A673 (cell line): ENCODE measurements around the gene CAPG.

ENCODE experiments used
- CTCF ChIP-seq: fragments of 300-800, 200-600 bp; sonication (generic); conservative IDR thresholded peaks from 2 replicates; pipeline ENCODE4 v1.5.1; 2017; ENCODE audit warnings: low read depth, mild to moderate bottlenecking, antibody characterized with exemption, low read length, moderate library complexity, mixed read lengths
- EZH2 ChIP-seq: fragments of 200-600 bp; sonication (generic); IDR thresholded peaks from 2 replicates; pipeline ENCODE4 v1.6.1; 2017; ENCODE audit warnings: borderline replicate concordance, low read depth, mild to moderate bottlenecking, mixed read lengths, antibody characterized with exemption, low read length; ENCODE audit not compliant: poor library complexity, severe bottlenecking

- TF ChIP-seq CTCF (no peak), EZH2 (no peak)
Measured at GRCh38 chr2:85347599-85347998, 62.6 kb downstream of the CAPG start.
